Heart left ventricle (tissue), 16 donors: ENCODE data around the gene ATP2A1. TPM values are rescaled to one million over a fixed set of nuclear protein-coding genes. Genes with fewer than 3 reads are reported as not detected.

ENCODE experiments used
- ATAC-seq, 4 donors: fragments of 200-7000 bp; cut with Tn5 transposase; one replicate each; pipeline ENCODE4 v1.9.1; 2020 to 2022; ENCODE audit warnings: moderate library complexity in 4 of 4, mild to moderate bottlenecking in 3 of 4, moderate number of reproducible peaks in 1 of 4
- DNase-seq, 5 donors: peaks; one replicate each; pipeline ENCODE4 v3.0.0-alpha.2; 2020
- H3K27ac ChIP-seq, 12 donors: fragments of 200-600 bp; sonication (generic) in 4 of 12; one replicate each; pipeline versions ENCODE4 v1.5.0 to v1.8.0; 2016 to 2022; ENCODE audit warnings: mild to moderate bottlenecking in 2 of 12
- H3K27me3 ChIP-seq, 9 donors: fragments of 200-600 bp; sonication (generic) in 2 of 9; one replicate each; pipeline versions ENCODE4 v1.5.1 to v1.8.0; 2016 to 2022; ENCODE audit warnings: mild to moderate bottlenecking in 3 of 9
- H3K36me3 ChIP-seq, 9 donors: fragments of 200-600 bp; sonication (generic) in 2 of 9; one replicate each; pipeline versions ENCODE4 v1.5.0 to v1.8.0; 2018 to 2022; ENCODE audit warnings: mild to moderate bottlenecking in 2 of 9
- H3K4me1 ChIP-seq, 12 donors: fragments of 200-600 bp; sonication (generic) in 4 of 12; one replicate each; pipeline versions ENCODE4 v1.5.0 to v1.8.0; 2016 to 2022; ENCODE audit warnings: mild to moderate bottlenecking in 3 of 12
- H3K4me3 ChIP-seq, 12 donors: fragments of 200-600 bp; sonication (generic) in 4 of 12; one replicate each; pipeline versions ENCODE4 v1.5.0 to v1.8.0; 2017 to 2022; ENCODE audit warnings: mild to moderate bottlenecking in 9 of 12, moderate library complexity in 4 of 12
- H3K9me3 ChIP-seq, 12 donors: fragments of 200-600 bp; sonication (generic) in 4 of 12; one replicate each; pipeline versions ENCODE4 v1.5.0 to v1.8.0; 2016 to 2022; ENCODE audit warnings: mild to moderate bottlenecking in 1 of 12
- POLR2A ChIP-seq, 2 donors: fragments of 450-650 bp; IDR thresholded peaks; one replicate each; pipeline ENCODE4 v1.6.1; 2017; ENCODE audit warnings: antibody characterized with exemption in 2 of 2, mild to moderate bottlenecking in 2 of 2, moderate library complexity in 2 of 2
- WGBS, 4 donors: extraction: QIAGEN DNeasy Blood & Tissue Kit in 2 of 4; methylation state at CpG; one replicate each; pipeline versions ENCODE4 v1.1.5 to v1.1.7; 2013 to 2018; 5-methylcytosine and 5-hydroxymethylcytosine counted together
- intact Hi-C, 10 donors: fragments of 100-400 bp; cut with DNase I; formaldehyde crosslinking; loops; one replicate each; pipeline versions ENCODE4 v1.11.1 to v1.14.2; 2022
- polyA plus RNA-seq, 2 donors: library from polyadenylated mRNA; stranded (reverse); fragments of 200-250 nt; gene quantifications; one replicate each; pipeline ENCODE4 v1.2.3, GENCODE V29; 2013
- total RNA-seq, 9 donors: library from RNA; depleted of rRNA in 2 of 9; stranded (reverse); fragments of >200 nt in 2 of 9; fragmentation: NEBNext Ultra II Directional in 3 of 9; extraction: Animal tissue kit (Norgen Biotek cat#: 25700) in 3 of 9; gene quantifications; one replicate each; pipeline versions ENCODE4 v1.1.0 to v1.2.4, GENCODE V29; 2016 to 2023
- TF ChIP-seq, protein P1 (sequence below), 12 donors: fragments of 200-600 bp; sonication (generic) in 4 of 12; IDR thresholded peaks; one replicate each; pipeline versions ENCODE4 v1.5.0 to v1.8.0; 2018 to 2022; ENCODE audit warnings: antibody characterized with exemption in 12 of 12, mild to moderate bottlenecking in 5 of 12
- donor health status: ischemic (EF 13 %, LVEDD 7.1; RV severe dilation, severe dysfunction).
- donor health status: healthy with polysubstance abuse.
- donor health status: DM: no; HTN: yes; CAD: no.
- donor health status: DM: no; HTN: no; CAD: no.
- donor health status: ischemic (EF 25% LVEDD 6.9; RV normal size, moderate dysfunction).
- donor health status: ischemic (EF 25% LVEDD 5.7; RV mildly dilated, moderate dysfunction).
- donor health status: healthy.
- donor health status: DM: yes; HTN: yes; CAD: no.
- donor health status: ischemic (EF 35%, LVEDD 5.7; RV mildly dilated, moderate dysfunction).
- donor health status: nonischemic (EF 11% LVEDD 7.7; RV severe dilation, severe dysfunction).
- donor health status: DM: yes; HTN: yes; CAD: no.
- donor health status: PGD.
- donor health status: ischemic (EF 29% LVEDD 5.4; RV normal size, mild dysfunction).
- donor health status: nonischemic (EF 23%, LVEDD 6.1; RV moderate dilation, normal function).

Gene ATP2A1
- total and polyA plus RNA-seq, 11 donors: 0.06 to 0.63 (median 0.39) TPM; not detected in 4

DNA sequence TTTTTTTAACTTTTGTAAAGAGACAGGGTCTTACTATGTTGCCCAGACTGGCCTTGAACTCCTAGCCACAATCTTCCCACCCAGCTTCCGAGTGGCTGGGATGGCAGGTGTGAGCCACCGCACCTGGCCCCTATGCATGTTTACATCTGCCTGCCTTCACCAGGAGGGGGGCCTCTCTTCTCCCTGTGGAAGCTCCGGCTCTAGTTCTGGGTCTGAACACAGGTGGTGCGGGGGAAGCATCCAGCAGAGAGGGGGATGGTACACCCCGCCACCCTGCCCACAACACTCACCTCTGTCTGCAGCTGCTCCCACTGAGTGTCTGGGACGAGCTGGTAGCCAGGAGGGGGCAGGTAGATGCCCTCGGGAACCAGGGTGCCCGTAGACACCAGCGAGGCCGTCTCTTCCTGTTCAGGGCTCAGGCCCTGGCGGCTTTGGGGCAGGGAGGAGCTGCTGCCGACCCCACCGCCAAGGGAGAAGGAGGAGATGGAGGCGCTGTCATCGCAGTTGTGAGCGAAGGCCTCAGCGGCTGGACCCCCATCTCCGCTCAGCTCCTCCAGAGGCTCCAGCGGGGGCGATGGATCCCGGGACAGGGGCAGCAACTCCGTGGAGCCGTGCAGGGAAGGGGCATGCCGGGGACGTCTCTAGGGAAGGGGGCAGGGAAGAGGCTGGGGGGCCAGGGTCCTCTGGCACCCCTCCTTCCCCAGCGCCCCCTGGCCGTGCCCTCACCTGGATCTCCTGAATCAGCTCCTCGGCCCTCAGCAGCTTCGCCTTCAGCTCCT lies 35.8 kb downstream of the ATP2A1 start:
- H3K4me3 ChIP-seq: no peak overlapping the region
- no peaks in the 10 kb centered on the region for H3K4me1 ChIP-seq
- ATAC-seq (no peak), DNase-seq (no peak)
- no peaks in the 10 kb centered on the region for H3K9me3 ChIP-seq
- H3K36me3 ChIP-seq: peaks cover 0 to 96% (median 75%) of the 10 kb centered on the region in 9 donors
- TF ChIP-seq, protein P1, sequence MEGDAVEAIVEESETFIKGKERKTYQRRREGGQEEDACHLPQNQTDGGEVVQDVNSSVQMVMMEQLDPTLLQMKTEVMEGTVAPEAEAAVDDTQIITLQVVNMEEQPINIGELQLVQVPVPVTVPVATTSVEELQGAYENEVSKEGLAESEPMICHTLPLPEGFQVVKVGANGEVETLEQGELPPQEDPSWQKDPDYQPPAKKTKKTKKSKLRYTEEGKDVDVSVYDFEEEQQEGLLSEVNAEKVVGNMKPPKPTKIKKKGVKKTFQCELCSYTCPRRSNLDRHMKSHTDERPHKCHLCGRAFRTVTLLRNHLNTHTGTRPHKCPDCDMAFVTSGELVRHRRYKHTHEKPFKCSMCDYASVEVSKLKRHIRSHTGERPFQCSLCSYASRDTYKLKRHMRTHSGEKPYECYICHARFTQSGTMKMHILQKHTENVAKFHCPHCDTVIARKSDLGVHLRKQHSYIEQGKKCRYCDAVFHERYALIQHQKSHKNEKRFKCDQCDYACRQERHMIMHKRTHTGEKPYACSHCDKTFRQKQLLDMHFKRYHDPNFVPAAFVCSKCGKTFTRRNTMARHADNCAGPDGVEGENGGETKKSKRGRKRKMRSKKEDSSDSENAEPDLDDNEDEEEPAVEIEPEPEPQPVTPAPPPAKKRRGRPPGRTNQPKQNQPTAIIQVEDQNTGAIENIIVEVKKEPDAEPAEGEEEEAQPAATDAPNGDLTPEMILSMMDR (IDR thresholded peaks at IDR 0.05): no peak
- TF ChIP-seq POLR2A (IDR thresholded peaks at IDR 0.05): no peak
- intact Hi-C loops: no loop called here
- H3K27me3 ChIP-seq: no peaks in the 10 kb centered on the region
- no peak overlapping the region for H3K27ac ChIP-seq
- 92 to 95% (median 94%) methylated on average over 23 to 29 of the region's 29 CpGs for WGBS, 4 donors

DNA sequence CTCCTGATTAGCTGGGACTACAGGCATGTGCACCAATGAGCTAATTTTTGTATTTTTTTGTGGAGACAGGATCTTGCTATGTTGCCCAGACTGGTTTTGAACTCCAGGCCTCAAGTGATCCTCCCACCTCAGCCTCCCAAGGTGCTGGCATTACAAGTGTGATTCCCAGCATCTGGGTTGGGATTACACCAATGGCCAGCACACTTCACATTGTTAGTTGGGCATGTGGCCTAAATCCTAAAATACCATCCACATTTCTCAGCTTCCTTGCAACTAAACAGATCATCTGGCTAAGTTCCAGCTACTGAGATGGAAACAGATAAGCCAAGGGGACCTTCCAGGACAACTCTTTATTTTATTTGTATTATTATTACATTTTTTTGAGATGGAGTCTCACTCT lies 36.9 kb downstream of the ATP2A1 start:
- intact Hi-C loops: no loop called here
- Histone ChIP-seq H3K9me3 (no peaks in the 10 kb centered on the region), H3K4me3 (no peak overlapping the region), H3K27me3 (no peaks in the 10 kb centered on the region), H3K27ac (no peak overlapping the region), H3K36me3 (peaks cover 0 to 96% (median 77%) of the 10 kb centered on the region in 9 donors), H3K4me1 (no peaks in the 10 kb centered on the region)
- no peak for ATAC-seq
- no peak for DNase-seq
- TF ChIP-seq, protein P1 (IDR thresholded peaks at IDR 0.05): no peak
- TF ChIP-seq POLR2A (IDR thresholded peaks at IDR 0.05): no peak

DNA sequence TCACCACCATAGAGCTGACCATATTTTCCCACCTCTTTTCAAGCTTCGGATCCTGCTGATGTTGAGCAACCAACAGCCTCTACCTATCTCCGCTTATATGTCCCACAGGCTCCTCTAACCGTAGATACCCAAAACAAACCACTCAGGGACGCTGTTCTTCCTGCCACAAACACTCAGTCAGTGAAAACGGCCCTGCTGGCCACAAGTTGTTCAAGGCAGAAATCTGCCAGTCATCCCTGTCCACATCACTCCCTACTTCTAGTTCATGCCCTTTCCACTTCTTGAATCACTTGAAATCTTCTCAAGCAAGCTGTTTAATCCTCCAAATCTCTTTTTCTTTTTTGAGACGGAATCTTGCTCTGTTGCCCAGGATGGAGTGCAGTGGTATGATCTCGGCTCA lies 38.8 kb downstream of the ATP2A1 start:
- Histone ChIP-seq H3K4me3 (no peak overlapping the region), H3K9me3 (no peaks in the 10 kb centered on the region), H3K36me3 (peaks cover 0 to 92% (median 70%) of the 10 kb centered on the region in 9 donors), H3K4me1 (no peaks in the 10 kb centered on the region), H3K27ac (no peak overlapping the region), H3K27me3 (no peaks in the 10 kb centered on the region)
- WGBS, 4 donors: 89 to 92% (median 91%) methylated on average over 7 of the region's 7 CpGs
- TF ChIP-seq, protein P1 (IDR thresholded peaks at IDR 0.05): no peak
- TF ChIP-seq POLR2A (IDR thresholded peaks at IDR 0.05): no peak
- ATAC-seq (no peak), DNase-seq (no peak)
- intact Hi-C loops: loop anchor here in 1 of 10 donors (2.0 kb wide), 1 partner anchor 20 kb away; no protein-coding TSS in a partner anchor

DNA sequence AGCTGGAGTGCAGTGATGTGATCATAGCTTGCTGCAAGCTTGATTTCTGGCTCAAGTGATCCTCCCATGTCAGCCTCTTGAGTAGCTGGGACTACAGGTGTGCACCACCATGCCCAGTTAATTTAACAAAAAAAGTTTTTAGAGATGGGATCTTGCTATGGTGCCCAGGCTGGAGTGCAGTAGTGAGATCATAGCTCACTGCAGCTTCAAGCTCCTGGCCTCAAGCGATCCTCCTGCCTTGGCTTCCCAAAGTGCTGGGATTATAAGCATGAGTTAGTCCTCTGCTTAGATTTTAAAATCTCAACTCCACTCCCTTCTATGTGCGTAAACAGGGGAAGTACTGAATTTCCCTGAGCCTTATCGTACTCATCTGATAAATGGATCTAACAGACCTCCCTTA lies 40.4 kb downstream of the ATP2A1 start:
- ATAC-seq (no peak), DNase-seq (no peak)
- Histone ChIP-seq H3K27me3 (no peaks in the 10 kb centered on the region), H3K36me3 (peaks cover 0 to 85% (median 67%) of the 10 kb centered on the region in 9 donors), H3K4me1 (peaks cover 0 to 3% (median 0%) of the 10 kb centered on the region in 12 donors), H3K27ac (no peak overlapping the region), H3K9me3 (no peaks in the 10 kb centered on the region), H3K4me3 (no peak overlapping the region)
- TF ChIP-seq, protein P1 (IDR thresholded peaks at IDR 0.05): no peak
- no peak for TF ChIP-seq POLR2A (IDR thresholded peaks at IDR 0.05)
- 96 to 100% (median 98%) methylated on average over 3 of the region's 3 CpGs for WGBS, 4 donors
- intact Hi-C loops: no loop called here
